Keratinocyte (primary cell): ENCODE data around the gene USP28. TPM values are rescaled to one million over a fixed set of nuclear protein-coding genes. Genes with fewer than 3 reads are reported as not detected.

Experiments used
- DNase-seq: peaks from one replicate; pipeline ENCODE4 v3.0.0-alpha.2; 2011; ENCODE audit warnings: low read depth, missing footprints, low spot score
- FAIRE-seq: peaks from 2 replicates; lab custom pipeline; 2011; peaks lifted over from hg19 to GRCh38; lab: Jason Lieb, UNC
- H2AFZ ChIP-seq: 2 replicates; pipeline ENCODE4 v1.6.0; 2012; ENCODE audit warnings: low read length, control low read depth, inconsistent platforms; ENCODE audit not compliant: control insufficient read depth
- H3K27ac ChIP-seq: 2 replicates; pipeline ENCODE4 v1.5.1; 2011; ENCODE audit warnings: low read length; ENCODE audit not compliant: control insufficient read depth, insufficient read depth
- H3K27me3 ChIP-seq: 3 replicates; pipeline ENCODE4 v1.6.0; 2011; ENCODE audit warnings: low read length; ENCODE audit not compliant: control insufficient read depth, insufficient read depth; ENCODE audit errors: extremely low read depth
- H3K36me3 ChIP-seq, 2 experiments: 2 replicates in 1 of 2; 3 replicates in 1 of 2; pipeline ENCODE4 v1.5.1; 2011; ENCODE audit warnings: low read length in 2 of 2, mild to moderate bottlenecking in 1 of 2; ENCODE audit not compliant: control insufficient read depth in 2 of 2, insufficient read depth in 2 of 2; ENCODE audit errors: extremely low read depth in 1 of 2
- H3K4me1 ChIP-seq: 3 replicates; pipeline ENCODE4 v1.5.1; 2011; ENCODE audit warnings: low read length; ENCODE audit not compliant: control insufficient read depth, insufficient read depth; ENCODE audit errors: extremely low read depth
- H3K4me2 ChIP-seq: 3 replicates; pipeline ENCODE4 v1.6.0; 2011; ENCODE audit warnings: low read depth, low read length; ENCODE audit not compliant: control insufficient read depth, insufficient read depth; ENCODE audit errors: extremely low read depth
- H3K4me3 ChIP-seq, 3 experiments: fragments of 200-600 bp in 1 of 3; sonication (generic) in 1 of 3; 2 replicates in 2 of 3; 3 replicates in 1 of 3; pipeline ENCODE4 v1.5.1; 2011 to 2016; ENCODE audit warnings: low read length in 3 of 3, mild to moderate bottlenecking in 3 of 3, control low read depth in 2 of 3, inconsistent platforms in 1 of 3, low read depth in 1 of 3, mixed read lengths in 1 of 3, mixed run types in 1 of 3, moderate library complexity in 1 of 3; ENCODE audit not compliant: control insufficient read depth in 2 of 3, insufficient read depth in 2 of 3; ENCODE audit errors: extremely low read depth in 1 of 3
- H3K79me2 ChIP-seq: 2 replicates; pipeline ENCODE4 v1.6.0; 2012; ENCODE audit warnings: low read length; ENCODE audit not compliant: control insufficient read depth, insufficient read depth
- H3K9ac ChIP-seq: 3 replicates; pipeline ENCODE4 v1.6.0; 2011; ENCODE audit warnings: low read length; ENCODE audit not compliant: control insufficient read depth, insufficient read depth; ENCODE audit errors: extremely low read depth
- H3K9me1 ChIP-seq: 3 replicates; pipeline ENCODE4 v1.6.0; 2011; ENCODE audit warnings: low read length; ENCODE audit not compliant: control insufficient read depth, insufficient read depth; ENCODE audit errors: extremely low read depth
- H3K9me3 ChIP-seq: 2 replicates; pipeline ENCODE4 v1.5.1; 2012; ENCODE audit warnings: low read depth, low read length; ENCODE audit not compliant: control insufficient read depth
- H4K20me1 ChIP-seq: 3 replicates; pipeline ENCODE4 v1.6.0; 2011; ENCODE audit warnings: low read length; ENCODE audit not compliant: control insufficient read depth, insufficient read depth; ENCODE audit errors: extremely low read depth
- CTCF ChIP-seq, 3 experiments: IDR thresholded peaks in 1 of 3; conservative IDR thresholded peaks in 1 of 3; optimal IDR thresholded peaks in 1 of 3; 2 replicates in 2 of 3; 3 replicates in 1 of 3; pipeline versions ENCODE3 to v1.5.1; 2011; ENCODE audit warnings: low read length in 3 of 3, mild to moderate bottlenecking in 3 of 3, moderate library complexity in 2 of 3, control low read depth in 1 of 3, inconsistent platforms in 1 of 3; ENCODE audit not compliant: insufficient read depth in 2 of 3; ENCODE audit errors: extremely low read depth in 1 of 3
- EZH2 ChIP-seq: IDR thresholded peaks from one replicate; pipeline ENCODE4 v1.6.1; 2012; ENCODE audit warnings: inconsistent platforms, mild to moderate bottlenecking, low read length, moderate library complexity
- dilution Hi-C: fragments of 300-500 bp; cut with MboI; formaldehyde crosslinking; loops from one replicate; pipeline ENCODE4 v1.7.0; 2020; ENCODE audit warnings: low sequenced_read_pairs; ENCODE audit not compliant: extremely low pct_ligation_motif_present
- polyA plus RNA-seq, 5 experiments: library from polyadenylated mRNA; depleted of rRNA in 3 of 5; stranded (reverse) in 3 of 5; stranded (forward) in 1 of 5; unstranded in 1 of 5; fragments of >200 nt; gene quantifications; 1 replicate in 1 of 5; 2 replicates in 3 of 5; 3 replicates in 1 of 5; pipeline versions ENCODE4 v1.2.1 to v1.2.3, GENCODE V29; 2011 to 2012; ENCODE audit warnings: missing spikeins in 2 of 5, low read depth in 1 of 5, low replicate concordance in 1 of 5

Gene USP28
- polyA plus RNA-seq, 1 donor (not counting 4 experiments of a cell fraction or from before 2014, with no cell fraction given): 37.4 TPM

GRCh38 chr11:113862435-113862834, 12.9 kb downstream of the USP28 start:
- Histone ChIP-seq H3K36me3 (no peaks in the 10 kb centered on the region), H3K27me3 (no peaks in the 10 kb centered on the region), H3K4me1 (peaks cover 19% of the 10 kb centered on the region), H3K9me1 (no peaks in the 10 kb centered on the region), H4K20me1 (no peaks in the 10 kb centered on the region), H3K9ac (no peak overlapping the region), H2AFZ (no peak overlapping the region), H3K4me2 (no peak overlapping the region), H3K27ac (no peak overlapping the region), H3K9me3 (no peaks in the 10 kb centered on the region), H3K79me2 (peaks cover 19% of the 10 kb centered on the region), H3K4me3 (no peak overlapping the region)
- dilution Hi-C loops: no loop called here
- no peak for DNase-seq
- FAIRE-seq: peak; percentile 67
- no peak for TF ChIP-seq EZH2
- TF ChIP-seq CTCF (optimal IDR thresholded peaks at IDR 0.05 in 1 of 3, IDR thresholded peaks at IDR 0.05 in 1 of 3, conservative IDR thresholded peaks at IDR 0.05 in 1 of 3; ENCODE audit: extremely low read depth in 1 of 3, insufficient read depth in 2 of 3, low read length in 3 of 3): no peak

GRCh38 chr11:113859665-113860064, 15.7 kb downstream of the USP28 start:
- Histone ChIP-seq H3K27ac (peak overlapping the region; percentile 76), H3K36me3 (no peaks in the 10 kb centered on the region), H3K4me3 (peak overlapping the region in 2 of 3 experiments; percentile 23 to 32), H3K79me2 (peaks cover 17% of the 10 kb centered on the region), H3K9me3 (no peaks in the 10 kb centered on the region), H3K4me1 (peaks cover 19% of the 10 kb centered on the region), H3K9ac (peak overlapping the region; percentile 19), H3K27me3 (no peaks in the 10 kb centered on the region), H4K20me1 (no peaks in the 10 kb centered on the region), H3K9me1 (no peaks in the 10 kb centered on the region), H2AFZ (no peak overlapping the region), H3K4me2 (peak overlapping the region; percentile 45)
- FAIRE-seq (peak; percentile 85), DNase-seq (peak; percentile 57)
- dilution Hi-C loops: no loop called here
- TF ChIP-seq EZH2: no peak
- TF ChIP-seq CTCF (optimal IDR thresholded peaks at IDR 0.05 in 1 of 3, IDR thresholded peaks at IDR 0.05 in 1 of 3, conservative IDR thresholded peaks at IDR 0.05 in 1 of 3; ENCODE audit: extremely low read depth in 1 of 3, insufficient read depth in 2 of 3, low read length in 3 of 3): no peak
